Measurements from ENCODE around the gene MAGEA11.
"Not testable (repeated sequence)": the region's sequence is repeated elsewhere in the genome, so short reads cannot be mapped to it uniquely, and the experiment has no call there.

The MAGEA11 gene, protein sequence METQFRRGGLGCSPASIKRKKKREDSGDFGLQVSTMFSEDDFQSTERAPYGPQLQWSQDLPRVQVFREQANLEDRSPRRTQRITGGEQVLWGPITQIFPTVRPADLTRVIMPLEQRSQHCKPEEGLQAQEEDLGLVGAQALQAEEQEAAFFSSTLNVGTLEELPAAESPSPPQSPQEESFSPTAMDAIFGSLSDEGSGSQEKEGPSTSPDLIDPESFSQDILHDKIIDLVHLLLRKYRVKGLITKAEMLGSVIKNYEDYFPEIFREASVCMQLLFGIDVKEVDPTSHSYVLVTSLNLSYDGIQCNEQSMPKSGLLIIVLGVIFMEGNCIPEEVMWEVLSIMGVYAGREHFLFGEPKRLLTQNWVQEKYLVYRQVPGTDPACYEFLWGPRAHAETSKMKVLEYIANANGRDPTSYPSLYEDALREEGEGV

DNA sequence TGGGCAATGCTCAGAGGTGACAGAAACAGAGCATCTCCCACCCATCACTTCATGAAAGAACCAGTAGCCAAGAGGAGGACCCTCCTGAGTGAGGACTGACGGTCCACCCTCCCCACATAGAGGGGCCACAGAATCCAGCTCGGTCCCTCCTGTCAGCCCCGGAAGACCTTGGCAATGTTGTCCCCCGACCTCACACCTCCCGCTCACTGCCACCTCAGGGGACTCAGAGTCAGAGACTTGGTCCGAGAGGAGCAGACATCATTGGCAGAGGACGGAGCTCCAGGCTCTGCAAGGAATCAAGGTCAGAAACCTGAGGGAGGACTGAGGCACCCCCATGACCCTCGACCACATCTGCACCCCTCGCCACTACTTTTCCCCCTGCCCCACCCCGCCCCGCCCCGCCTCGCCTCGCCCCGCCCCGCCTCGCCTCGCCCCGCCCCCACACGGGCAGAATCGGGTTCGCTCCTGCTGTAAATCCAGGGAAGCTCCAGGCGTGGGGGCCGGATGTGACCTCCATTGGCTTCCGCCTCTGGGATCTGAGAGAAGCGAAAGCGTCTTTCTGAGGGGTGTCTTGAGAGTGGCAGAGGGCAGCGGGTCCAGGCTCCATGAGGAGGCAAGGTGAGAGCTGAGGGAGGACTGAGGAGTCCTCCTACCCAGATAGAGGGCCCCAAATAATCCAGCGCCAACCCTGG is at the start of gene MAGEA11:
Gene MAGEA11 (plus strand): TSS at position 516 of the 692 bp plus-strand sequence. CDS start 1,100 bp downstream, outside the sequence.
- peak; percentile 68 for DNase-seq

DNA sequence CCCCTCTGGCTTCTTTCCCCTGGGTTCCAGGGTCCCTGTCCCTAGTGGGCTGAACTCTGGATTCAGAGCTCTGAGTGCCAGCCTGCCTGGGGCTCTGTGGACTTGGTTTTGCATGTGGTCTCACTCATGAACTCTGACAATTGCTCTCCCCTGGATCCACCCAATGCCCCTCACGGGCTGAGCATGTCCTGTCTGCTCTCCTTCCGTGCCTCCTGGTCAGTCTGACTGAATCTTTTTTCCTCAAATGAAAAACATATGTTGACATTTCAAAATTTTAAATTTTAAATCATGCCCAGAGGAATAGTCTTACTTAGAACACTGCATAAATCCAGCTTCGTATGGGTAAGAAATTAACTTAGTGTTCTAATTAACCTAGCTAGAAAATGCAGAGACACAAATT is 36.8 kb upstream of the MAGEA11 start:
- DNase-seq: not testable (repeated sequence)

DNA sequence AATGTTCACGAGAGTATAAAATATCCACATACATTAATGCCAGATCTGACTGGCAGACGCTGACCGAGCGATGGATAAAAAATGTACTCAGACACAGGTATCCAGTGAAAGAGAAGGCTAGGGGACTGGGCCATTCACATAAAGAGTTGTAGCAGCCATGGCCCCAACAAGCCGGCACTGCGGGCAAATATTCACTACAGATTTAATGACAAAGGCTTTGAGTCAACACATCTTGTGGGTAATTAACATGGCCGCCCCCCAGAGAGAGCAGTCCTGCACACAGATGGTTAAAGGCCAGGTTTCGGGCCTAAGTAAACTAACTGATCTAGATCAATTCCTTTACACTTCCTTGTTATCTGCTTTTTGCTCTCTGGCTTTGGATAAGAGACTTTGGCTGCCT is 36.3 kb upstream of the MAGEA11 start:
- not testable (repeated sequence) for DNase-seq

DNA sequence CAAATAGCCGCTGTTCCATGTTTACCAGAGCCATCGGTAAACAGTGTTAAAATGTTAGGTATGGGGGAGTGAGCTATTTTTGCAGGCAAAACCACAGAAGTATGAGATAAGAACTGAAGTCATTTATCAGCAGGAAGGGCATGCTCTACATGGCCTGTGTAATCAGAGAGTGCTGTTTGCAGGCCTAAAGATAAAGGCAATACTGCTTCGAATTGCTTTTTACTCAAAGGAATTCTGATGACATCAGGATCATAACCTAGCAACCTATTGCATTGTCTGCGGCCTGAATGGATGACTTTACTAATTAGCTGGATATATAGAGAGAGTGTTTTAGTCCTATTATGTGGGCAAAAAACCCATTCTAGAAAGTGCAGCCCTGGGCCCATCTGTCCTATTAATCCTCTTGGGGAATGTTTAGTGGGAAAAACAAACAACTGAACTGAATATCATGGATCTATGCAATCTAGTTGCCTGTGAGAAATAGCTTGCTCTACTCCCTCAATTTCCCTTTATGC is 32.6 kb upstream of the MAGEA11 start:
- not testable (repeated sequence) for DNase-seq

DNA sequence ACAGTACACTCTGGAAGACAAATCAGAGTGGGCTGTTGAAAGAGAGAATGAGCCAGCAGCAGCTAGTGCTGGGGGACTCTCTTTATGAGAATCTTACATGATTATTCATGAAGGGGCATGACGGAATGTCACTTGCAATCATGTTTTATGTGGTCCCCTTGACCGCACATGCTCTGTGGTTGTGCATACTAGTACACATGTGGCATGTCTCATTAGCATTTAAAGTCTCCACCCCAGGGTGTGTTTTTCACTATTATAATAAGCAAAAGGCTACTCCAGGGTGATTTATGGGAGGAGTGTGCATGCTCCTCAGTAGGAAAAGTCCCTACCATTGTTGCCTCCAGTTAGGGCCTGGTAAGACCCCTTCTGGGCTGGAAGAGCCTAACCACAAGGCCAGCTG is 30.7 kb upstream of the MAGEA11 start:
- no peak for DNase-seq

DNA sequence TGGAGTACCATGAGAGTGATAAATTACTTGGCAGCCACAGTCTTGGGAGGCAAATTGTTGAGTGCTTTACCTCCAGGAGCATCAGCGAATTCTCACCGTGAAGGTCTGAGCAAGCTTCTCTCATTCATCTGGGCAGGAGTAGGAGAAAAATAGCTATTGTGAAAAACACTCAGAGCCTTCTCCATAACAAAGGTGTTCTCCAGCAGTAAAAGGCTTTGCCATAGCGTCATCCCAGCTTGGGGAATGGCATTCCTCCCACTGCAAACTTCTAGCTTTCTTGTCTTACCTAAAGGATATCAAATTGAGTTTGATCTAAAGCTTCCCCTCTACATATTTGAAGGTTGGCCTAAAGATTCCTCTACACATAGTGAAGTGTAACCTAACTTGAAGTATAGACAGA is 29.8 kb upstream of the MAGEA11 start:
- DNase-seq: no peak

DNA sequence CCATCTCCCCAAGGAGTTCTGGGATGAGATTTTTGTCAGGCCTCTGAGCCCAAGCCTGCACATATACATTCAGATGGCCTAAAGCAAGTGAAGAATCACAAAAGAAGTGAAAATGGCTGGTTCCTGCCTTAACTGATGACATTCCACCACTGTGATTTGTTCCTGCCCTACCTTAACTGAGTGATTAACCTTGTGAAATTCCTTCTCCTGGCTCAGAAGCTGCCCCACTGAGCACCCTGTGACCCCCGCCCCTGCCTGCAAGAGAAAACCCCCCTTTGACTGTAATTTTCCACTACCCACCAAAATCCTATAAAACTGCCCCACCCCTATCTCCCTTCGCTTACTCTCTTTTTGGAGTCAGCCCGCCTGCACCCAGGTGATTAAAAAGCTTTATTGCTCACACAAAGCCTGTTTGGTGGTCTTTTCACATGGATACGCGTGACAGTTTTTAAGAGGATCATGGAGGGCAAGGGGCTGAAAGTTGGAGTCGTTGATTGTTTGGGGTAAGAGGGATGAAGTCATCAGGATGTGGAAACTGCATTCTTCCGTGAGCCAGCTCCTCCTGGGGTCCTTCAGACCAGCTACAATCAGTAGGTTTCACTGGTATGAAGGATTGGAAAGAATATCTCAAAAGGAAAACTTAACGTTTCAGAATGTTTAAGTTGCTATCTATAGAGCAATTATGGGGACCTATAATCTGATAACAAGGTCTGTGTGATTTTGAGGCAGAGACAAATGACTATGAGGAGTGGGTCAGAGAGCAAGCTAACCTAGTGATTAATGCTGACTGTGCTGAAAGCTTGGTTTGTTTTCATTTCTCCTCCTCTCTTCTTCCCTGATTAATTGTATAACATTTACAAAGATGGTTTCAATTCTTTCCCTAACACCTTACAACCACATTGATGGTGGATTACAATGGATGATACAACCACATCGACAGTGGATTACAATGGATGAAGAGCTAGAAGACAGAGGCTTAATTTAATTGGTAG is 28.6 kb upstream of the MAGEA11 start:
- DNase-seq: no peak

DNA sequence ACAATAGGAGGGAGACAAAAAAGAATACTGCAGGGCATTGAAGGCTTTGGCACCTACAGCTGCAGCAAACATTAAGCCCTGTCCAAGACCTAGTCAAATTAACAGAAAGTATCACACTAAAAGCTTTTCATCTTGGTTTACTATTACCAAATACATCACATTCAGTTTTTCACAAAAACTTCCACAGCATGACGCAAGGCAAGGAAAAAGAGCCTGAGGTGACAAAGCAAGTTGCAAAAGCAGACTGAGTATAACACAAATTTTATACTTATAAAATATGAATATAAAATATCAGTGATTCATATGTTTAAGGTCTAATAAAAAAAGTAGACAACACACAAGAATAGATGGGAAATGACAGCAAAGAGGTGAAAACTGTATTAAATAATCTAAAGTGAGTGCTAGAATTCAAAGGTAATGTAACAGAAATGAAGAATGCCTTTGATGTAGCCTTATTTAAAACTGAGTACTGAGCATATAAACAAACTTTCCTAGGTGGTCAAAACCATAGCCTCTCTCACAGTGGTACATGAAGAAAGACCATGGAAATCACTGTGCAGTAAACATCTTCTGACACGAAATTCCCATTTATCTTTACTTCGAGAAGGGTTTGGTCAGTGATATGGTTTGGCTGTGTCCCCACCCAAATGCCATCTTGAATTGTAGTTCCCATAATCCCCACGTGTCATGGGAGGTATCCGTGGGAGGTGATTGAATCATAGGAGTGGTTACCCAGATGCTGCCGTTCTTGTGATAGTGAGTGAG is 27.7 kb upstream of the MAGEA11 start:
- no peak for DNase-seq

DNA sequence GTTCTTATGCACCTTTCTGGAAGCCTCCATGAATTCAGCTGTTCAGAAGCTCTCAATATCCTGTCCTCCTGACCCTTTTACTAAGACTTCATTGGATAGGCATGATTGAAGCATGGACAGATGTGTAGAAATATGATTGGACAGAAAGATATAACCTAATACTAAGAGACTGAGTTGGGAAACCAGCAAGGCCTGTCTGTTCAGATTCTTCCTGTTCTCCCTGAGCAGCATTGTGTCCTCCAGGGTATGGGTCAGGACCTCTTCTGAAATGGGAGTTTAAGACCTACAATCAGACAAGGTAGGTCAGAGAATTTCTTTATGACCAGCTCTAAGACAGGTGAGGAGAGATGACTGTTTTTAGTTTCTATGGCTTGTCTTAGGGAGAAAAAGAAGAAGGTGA is 23.9 kb upstream of the MAGEA11 start:
- no peak for DNase-seq

DNA sequence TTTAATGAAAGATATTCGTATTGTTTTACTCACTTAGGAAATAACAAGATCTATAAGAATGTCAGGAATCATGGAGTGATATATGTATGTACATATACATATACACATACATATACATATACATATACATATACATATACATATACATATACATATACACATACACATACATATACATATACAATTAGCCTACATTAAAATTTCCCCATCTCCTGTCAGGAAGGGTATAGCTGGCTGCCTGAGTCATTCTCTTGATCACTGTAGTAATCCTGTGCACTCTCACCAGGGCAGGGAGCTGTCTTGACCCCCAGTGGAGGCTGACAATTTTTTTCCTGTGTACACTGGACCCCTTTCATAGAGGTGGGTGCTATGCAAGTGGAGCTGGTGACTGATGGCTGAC is 23.3 kb upstream of the MAGEA11 start:
- no peak for DNase-seq

DNA sequence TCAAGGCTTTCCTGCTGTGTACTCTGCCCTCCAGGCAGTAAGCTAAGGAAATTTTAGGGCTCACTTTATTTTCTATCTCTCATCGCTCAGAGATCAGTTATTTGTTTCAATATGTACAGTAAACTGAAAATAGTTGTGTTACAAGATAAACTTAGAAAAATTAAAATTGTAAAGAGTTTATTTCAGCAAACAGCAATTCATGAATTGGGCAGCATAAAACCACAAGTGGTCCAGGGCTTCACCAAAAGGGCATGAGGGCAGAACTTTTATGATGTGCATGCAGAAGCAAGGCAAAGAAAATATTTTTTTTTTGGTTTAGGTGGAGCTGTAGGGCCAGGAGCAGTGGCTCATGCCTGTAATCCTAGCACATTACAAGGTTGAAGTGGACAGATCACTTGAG is 20.1 kb upstream of the MAGEA11 start:
- DNase-seq: no peak

DNA sequence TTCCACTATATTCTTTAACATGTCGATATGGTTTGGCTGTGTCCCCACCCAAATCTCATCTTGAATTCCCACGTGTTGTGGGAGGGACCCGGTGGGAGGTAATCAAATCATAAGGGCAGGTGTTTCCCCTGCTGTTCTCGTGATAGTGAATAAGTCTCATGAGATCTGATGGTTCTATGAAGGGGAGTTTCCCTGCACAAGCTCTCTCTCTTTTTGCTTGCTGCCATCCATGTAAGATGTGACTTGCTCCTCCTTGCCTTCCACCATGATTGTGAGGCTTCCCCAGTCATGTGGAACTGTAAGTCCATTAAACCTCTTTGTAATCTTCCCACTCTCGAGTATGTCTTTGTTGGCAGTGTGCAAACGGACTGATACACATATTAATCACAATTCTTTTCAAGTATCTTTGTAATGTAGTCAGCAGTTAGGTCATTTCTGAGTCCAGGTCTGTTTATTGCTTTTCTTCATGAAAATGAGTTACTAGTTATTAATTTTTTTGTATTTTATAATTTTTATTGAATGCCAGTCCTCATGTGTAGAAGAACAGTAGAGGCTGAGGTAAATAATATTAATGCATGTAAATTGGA is 19.1 kb upstream of the MAGEA11 start:
- DNase-seq: not testable (repeated sequence)

DNA sequence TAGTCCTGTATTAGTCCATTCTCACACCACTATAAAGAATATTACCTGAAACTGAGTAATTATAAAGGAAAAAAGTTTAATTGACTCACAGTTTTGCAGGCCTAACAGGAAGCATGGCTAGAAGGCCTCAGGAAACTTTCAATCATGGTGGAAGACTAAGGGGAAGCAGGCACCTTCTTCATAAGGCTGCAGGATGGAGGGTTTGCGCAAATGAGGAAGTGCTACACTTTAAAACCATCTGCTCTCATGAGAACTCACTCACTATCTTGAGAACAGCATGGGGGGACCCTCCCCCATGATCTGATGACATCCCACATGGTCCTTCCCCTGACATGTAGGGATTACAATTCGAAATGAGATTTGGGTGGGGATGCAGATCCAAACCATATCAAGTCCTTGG is 12.1 kb upstream of the MAGEA11 start:
- no peak for DNase-seq

DNA sequence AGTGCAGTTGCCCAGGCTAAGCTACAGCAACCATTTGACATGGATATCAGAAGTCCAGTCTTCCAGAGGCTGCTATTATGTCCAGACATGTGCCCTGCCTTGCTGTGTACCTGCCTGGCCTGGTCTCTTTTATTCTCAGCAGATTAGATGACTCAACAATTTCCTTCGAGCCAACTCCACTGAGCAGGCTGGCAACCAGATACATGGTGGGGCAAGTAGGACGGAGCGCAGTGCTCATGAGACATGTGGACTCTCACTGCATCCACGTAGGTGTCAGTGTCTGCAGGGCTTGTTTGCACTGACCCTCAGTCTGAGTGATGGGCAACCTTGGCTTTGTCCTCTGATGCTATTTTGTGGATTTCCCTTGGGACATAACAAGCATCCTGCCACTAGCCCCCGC is 7.2 kb upstream of the MAGEA11 start:
- DNase-seq: no peak

DNA sequence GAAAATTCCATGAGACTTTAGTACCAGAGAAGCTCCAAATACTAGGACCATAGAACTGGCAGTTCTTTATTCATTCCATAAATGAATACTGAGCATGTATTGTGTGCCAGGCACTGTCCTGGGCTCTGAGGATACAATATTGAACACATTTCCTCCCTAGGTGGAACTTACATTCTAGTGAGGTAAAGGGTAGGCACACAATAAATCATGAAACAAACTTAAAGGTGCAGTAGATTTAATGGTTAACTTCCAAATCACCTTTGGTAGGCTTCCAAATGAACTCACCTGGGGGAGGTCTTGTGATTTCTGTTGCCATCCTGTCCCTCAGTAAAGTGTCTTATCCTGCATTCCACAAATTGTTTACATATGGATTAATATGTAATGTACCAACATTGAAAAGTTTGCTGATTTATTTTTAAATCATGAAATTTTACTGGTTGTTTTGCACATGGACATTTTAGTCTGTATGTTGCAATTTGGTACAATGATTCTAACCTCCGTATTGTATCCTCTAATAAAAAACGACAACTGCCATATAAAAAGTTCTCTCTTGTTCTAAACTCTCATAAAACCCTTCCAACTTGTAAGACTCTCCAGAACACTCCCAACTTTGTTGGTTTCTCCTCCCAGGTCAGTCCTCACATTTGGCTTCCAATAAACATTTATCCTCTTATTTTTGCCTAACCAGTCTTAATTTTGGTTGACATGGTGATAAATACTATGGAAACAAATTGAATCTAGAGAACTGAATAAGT is 4.5 kb upstream of the MAGEA11 start:
- no peak for DNase-seq

DNA sequence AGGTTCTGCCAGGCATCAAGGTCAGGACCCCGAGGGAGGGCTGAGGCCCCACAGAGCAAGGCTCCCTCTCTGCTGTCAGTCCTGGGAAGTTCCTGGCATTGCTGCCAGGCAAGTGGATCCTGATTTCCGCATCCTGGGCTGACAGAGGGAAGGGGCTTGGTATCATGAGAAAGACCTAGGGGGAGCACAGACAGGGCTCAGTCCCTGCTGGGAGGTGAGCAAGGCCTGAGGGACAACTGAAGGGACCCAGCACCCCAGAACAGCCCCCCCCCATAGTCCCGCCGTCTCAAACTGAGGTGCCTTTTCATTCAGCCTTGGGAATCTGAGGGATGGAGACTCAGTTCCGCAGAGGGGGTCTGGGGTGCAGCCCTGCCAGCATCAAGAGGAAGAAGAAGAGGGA is 971 bp downstream of the MAGEA11 start:
- no peak for DNase-seq

DNA sequence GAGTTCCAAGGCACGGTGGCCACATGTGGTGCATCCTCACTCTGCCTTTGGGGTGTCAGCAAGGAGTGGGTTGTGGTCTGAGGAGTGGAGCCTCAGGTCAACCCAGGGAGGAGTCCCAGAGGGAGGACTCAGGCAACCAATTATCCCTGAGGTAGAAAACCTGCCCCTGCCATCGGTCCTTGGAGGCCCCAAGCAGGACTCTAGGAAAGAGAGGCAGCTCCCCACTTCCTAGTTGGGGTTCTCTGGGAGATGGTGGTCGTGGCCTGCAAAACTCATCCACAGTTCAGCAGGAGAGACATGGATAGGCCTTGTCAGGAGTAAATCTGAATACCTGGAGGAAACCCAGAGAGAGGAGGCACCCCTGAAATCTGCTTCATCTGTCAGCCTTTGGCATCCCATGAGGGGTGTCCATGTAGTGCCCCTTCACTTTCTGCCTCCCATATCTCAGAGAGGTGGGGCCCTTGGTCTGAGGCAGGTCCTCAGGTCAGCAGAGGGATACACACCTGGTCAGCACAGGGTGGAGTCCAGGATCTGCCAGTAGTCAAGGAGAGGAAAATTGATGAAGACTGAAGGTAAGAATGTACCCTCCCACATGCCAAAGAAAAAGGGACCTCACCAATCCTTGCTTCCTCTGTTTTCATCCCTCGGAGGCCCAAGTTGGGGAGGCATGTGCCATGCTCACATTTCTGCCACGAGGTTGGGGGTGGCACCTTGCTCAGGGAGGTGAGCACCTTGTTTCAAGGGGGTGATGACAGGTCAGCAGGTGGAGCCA is 1.6 kb downstream of the MAGEA11 start:
- no peak for DNase-seq

DNA sequence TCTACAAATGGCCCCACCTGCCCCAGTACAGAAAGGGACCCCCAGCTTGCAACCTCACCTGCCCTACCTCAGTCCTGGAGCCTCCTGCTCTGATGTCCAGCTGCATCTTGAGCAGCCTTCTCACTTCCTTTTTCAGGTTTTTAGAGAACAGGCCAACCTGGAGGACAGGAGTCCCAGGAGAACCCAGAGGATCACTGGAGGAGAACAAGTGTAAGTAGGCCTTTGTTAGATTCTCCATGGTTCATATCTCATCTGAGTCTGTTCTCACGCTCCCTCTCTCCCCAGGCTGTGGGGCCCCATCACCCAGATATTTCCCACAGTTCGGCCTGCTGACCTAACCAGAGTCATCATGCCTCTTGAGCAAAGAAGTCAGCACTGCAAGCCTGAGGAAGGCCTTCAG is 3.6 kb downstream of the MAGEA11 start:
- DNase-seq: no peak

DNA sequence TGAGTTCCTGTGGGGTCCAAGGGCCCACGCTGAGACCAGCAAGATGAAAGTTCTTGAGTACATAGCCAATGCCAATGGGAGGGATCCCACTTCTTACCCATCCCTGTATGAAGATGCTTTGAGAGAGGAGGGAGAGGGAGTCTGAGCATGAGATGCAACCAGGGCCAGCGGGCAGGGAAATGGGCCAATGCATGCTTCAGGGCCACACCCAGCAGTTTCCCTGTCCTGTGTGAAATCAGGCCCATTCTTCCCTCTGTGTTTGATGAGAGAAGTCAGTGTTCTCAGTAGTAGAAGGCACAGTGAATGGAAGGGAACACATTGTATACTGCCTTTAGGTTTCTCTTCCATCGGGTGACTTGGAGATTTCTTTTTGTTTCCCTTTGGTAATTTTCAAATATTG is 4.8 kb downstream of the MAGEA11 start:
- no peak for DNase-seq

DNA sequence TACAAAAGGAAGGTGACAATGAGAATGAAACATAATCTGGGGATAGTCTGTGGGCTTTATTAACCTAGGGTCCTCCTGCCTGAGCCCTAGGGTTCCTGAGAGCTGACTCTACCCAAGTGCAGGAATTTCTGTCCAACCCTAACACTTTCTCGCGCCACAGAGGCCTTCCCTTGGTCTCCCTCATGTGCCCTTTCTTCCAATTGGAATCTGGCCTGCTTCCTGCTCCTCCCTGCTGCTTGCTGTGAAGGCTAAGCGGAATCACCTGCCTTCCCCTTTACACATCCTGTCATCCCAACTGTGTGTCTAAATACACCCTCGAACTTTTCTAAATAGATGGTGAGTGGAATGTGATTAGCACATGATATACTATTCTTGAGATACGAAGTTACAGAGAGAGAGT is 5.9 kb downstream of the MAGEA11 start:
- no peak for DNase-seq

All from DMS53 (cell line).